AG08396 (cell line): ENCODE data around the gene MINK1.
"Not testable (repeated sequence)": the region's sequence is repeated elsewhere in the genome, so short reads cannot be mapped to it uniquely, and the experiment has no call there.

ENCODE experiments used
- DNase-seq: peaks from one replicate; pipeline ENCODE4 v3.0.0; 2012; ENCODE audit warnings: low spot score, mixed read lengths

Gene MINK1

DNA sequence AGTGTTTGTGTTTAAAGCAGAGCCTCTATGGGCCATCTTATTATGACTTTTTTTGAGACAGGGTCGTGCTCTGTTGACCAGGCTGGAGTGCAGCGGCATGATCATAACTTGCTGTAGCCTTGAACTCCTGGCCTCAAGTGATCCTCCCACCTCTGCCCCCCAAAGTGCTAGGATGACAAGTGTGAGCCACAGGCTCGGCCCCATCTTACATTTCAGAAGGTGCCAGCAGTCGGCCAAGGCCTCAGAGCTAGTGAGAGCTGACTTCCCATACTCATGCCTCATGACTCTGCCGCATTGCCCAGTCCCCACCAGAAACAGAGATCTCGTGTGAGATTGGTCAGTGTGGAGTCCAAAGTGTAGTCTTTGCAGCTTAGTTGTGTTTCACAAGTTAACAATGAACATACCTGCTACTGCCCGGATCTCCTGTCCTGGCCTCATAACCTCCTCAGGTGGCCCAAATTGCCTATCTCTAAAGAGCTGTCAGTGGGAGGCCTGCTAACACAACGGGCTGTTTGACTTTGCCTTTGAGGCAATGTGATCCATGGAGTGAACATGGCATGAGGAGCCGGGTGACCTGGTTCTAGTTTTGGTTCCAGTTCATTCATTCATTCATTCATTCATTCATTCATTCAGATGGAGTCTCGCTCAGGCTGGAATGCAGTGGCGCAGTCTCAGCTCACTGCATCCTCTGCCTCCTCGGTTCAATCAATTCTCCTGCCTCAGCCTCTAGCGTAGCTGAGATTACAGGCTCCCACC is 13.7 kb downstream of the MINK1 start:
- DNase-seq, result no peak

DNA sequence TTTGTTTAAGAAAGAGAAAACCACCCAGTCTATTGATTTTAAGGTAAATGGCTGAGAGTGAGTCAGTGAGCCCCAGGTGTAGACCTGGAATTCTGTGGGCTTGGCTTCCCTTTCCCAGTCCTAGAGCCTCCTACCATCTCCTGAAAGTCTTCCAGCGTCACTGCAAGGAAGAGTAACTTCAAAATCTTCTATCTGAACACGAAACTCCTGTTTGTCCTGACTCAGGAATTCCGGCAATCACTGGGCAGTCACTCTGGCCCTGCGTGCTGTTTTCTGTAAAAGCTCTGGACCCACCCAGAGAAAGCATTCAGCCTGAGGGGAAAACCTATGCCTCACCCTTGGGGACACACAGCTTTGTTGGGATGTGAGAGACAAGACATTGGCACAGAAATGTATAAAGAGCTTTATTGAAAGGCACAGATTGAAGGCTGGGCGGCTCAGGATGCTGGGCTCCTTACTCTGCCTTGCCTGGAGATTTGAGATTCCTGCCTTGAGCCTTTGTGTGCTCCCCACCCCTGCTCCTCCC is 15.9 kb downstream of the MINK1 start:
- no peak for DNase-seq

DNA sequence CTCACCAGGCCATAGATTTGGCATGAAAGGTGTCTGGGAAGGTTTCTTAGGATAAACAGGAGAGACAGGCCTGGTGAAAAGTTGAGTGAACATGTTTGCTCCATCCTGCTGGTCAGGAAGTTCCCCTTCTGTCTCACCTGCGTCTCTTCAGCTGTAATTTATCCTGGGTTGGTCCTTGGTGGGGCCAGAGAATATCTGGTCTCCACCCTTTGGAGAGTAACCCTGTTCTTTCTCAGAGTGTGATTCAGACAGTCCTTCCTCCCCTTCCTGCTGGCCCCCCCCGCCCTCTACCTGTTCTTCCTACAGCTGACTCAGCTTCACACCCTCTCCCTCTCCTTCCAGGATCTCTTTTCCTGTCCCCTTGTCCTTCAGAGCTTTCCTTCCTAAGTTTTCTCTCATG is 17.1 kb downstream of the MINK1 start:
- no peak for DNase-seq

GRCh38 chr17:4851084-4851483 is 17.9 kb downstream of the MINK1 start:
- DNase-seq, result no peak

DNA sequence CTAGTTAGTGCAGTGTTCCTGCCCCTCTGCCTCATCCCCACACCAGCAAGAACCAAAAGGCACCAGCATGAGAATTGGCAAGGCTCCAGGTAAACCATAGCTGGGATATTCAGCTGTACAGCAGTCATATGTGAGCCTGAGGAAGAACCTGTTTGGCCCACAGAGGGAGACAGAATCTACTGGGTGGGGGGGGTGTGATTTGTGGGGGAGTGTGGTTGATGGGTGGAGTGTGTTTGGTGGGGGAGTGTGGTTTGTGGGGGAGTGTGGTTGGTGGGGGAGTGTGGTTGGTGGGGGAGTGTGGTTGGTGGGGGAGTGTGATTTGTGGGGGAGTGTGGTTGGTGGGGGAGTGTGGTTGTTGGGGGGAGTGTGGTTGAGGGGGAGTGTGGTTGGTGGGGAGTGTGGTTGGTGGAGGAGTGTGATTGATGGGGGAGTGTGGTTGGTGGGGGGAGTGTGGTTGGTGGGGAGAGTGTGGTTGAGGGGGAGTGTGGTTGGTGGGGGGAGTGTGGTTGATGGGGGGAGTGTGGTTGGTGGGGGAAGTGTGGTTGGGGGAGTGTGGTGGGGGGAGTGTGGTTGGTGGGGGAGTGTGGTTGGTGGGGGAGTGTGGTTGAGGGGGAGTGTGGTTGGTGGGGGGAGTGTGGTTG is 19.5 kb downstream of the MINK1 start:
- peak; percentile 74 for DNase-seq

DNA sequence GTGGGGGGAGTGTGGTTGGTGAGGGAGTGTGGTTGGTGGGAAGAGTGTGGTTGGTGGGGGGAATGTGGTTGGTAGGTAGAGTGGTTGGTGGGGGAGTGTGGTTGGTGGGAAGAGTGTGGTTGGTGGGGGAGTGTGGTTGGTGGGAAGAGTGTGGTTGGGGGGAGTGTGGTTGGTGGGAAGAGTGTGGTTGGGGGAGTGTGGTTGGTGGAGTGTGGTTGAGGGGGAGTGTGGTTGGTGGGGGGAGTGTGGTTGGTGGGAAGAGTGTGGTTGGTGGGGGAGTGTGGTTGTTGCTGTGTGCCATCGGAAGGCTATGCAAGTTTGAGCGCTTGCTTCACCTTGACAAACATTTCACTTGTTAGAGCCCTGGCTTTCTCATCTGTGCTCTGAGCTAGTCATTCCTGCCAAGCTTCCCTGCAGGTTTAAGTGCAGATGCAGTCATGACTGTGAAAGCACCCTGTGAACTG is 20.1 kb downstream of the MINK1 start:
- no peak for DNase-seq

DNA sequence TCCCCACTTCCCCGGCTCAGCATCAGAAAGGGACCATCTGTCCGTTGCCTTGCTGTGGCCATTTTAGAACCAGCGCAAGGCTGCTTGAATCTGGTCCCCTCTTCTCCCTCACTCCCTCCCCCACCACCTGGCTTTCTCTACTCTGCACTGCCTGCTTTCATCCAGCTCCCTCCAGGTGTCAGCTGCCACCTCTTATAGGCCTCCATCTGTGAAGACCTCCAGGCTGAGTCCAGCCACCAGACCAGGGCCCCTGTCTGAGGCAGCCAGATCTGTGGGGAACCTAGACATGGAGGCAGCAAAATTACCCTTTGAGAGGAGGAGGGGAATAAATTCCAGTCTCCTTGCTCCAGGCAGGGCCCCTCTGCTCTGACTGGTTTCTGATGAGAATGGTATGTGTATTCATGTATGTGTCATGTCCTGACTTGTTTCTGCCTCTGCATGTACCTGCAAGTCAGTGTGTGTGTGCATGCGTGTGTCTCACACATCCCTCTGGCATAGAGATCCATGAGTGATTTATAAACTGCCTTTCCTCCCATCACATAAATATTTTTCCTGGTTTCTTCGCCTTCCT is 21.1 kb downstream of the MINK1 start:
- peak; percentile 47 for DNase-seq

DNA sequence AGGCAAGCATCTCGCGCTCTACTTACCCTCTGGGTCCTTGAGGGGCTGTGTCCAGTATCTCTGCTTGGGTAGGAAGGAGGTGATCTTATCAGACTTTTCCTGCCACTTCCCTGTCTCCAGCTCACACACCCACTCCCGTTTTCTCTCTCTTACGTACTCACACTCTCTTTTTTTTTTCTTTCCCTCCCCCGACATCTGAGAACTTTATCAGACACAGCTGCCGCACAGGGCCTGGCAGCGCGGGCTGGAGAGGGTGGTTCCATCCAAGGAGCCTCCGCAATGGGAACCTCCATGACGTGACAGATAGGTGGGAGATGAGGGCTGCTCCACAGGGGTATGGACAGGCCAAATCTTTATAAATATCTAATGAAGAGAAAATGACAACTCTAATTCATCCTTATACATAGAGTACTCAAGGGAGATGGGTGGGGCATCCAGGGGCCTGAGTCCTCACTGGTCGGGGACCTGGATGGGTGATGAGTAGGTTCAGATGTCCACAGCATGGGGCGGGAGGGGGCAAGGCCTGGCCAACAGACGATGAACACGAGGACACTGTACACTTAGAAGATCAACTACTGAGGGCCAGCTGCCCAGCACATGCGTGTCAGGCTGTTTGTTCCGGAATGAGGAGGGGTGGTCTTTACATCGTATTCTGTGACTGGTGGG is 23.3 kb downstream of the MINK1 start:
- DNase-seq, result no peak

GRCh38 chr17:4856937-4857314 is 23.8 kb downstream of the MINK1 start:
- no peak for DNase-seq

DNA sequence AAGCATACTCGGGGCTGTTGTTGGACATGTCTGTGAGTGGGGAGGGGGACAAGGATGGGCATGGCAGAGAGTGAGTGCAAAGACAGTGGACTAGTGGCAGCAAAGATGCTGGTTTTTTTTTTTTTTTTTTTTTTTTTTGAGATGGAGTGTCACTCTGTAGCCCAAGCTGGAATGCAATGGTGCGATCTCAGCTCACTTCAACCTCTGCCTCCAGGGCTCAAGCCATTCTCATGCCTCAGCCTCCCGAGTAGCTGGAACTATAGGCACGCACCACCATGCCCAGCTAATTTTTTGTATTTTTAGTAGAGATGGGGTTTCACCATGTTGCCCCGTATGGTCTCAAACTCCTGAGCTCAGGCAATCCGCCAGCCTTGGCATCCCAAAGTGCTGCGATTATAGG is 24.2 kb downstream of the MINK1 start:
- DNase-seq, result not testable (repeated sequence)

DNA sequence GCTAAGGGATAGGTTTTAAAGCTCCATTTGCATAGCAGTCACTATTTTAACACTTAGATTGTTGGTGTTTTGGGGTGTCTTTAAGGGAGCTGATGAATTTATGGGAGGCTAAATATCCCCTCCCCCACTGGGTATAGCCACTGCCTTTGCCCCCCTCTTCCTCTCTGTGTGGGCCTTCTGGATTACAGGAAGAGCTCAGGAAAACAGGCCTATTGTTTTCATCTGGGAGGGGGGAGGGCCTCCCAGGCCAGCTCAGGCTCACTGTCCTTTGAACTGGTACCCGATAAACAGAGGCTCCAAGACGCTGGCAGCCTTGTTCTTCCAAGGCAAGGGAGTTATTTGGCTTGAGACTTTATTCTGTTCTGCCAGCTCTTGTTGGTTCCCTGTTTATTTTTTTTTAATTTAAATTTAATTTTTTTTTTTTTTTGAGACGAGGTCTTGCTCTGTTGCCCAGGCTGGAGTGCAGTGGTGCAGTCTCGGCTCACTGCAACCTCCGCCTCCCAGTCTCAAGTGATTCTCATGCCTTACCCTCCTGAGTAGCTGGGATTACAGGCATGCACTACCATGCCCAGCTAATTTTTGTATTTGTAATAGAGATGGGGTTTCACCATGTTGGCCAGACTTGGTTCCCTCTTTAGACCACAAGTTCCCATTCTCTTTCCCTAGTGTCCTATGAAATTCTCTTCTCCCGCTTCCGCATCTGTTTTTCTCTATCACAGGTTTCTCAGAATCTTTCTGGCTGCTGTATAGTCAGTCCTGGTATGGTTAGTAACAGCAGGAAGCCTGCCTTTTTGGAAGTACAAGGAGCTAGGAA is 25.1 kb downstream of the MINK1 start:
- peak; percentile 25 for DNase-seq

DNA sequence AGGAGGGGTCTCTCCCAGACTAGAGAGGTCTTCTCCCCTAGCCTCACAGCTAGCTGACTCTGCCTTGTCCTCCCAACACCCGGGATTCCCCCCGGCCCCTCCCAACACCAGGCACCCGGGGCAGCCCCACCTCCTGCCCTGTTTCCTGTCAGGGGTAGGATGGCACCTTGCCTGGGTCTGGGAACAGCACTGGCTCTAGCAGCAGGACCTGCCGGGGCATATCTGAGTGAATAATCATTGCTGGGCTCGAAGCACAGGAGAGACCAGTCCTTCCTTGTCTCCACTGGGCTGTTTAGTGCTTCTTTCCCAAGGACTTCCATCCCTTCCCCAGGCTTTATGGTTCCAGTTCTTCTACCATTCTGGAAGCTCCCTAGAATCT is 25.7 kb downstream of the MINK1 start:
- DNase-seq, result peak; percentile 47

DNA sequence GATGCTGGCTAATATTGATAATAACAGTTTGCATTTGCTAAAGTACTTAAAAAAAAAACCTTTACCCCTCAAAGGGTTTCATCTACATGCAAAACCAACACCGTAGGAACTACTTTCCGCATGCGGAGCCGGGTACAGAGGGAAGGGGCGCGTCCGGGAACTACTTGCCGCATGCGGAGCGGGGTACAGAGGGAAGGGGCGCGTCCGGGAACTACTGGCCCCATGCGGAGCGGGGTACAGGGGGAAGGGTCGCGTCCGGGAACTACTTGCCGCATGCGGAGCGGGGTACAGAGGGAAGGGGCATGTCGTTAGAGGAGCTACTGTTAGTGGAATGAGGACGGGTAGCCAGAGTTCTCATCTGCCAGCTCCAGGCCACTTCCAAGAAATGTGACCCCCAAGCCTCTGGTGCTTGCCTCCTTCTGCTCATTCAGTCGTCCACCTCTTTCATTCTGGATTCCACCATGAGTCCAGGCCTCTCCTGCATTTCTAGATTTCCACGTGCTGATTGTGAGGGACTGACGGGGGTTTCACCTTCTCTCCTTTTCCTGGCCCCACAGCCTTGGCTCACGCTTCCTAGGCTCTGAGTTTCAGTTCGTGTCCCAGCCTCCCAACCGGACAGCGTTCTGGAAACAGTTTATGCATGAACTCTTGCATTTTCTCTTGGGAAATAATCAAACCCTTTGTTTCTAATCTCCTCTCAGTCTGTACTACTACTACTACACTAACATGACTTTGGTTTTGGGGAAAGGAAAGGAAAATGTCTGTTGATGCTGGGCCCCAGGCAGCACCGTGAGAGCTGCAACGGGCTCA is 26.9 kb downstream of the MINK1 start:
- DNase-seq, result no peak

- DNase-seq, result no peak
These were observed 27.5 kb downstream of the MINK1 start for GRCh38 chr17:4860651-4861050.

DNA sequence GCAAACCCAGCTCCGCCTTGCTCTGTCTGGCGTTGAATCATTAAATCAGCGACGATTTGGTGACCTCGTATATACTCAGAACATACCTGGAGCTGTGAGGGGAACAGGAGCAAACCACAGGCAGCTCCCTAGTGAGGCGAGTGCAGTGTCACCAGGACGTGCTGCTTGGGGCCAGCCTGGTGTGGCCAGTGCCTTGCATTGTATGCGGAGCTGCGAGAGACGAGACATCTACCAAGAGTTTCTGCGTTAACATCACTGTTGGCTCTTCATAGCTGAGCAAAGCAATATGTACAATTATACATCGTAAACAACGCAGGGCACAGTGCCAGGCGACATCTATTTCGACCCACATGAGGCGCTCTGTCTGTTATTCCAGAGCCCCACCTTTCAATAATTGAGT is 27.9 kb downstream of the MINK1 start:
- no peak for DNase-seq

DNA sequence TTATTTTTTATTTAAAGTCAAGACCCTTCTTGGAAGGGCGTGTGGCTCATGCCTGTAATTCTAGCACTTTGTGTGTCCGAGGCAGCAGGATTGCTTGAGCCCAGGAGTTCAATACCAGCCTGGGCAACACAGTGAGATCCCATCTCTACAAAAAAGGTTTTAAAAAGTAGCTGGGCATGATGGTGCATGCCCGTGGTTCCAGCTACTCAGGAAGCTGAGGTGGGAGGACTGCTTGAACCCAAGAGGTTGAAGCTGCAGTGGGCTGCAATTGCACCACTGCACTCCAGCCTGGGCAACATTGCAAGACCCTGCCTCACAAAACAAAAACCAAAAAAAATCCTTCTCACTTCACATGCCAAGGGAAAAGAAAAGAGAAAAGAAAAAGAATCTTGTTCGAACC is 29.6 kb downstream of the MINK1 start:
- no peak for DNase-seq

- DNase-seq, result no peak
These were observed 30.2 kb downstream of the MINK1 start for GRCh38 chr17:4863321-4863720.

DNA sequence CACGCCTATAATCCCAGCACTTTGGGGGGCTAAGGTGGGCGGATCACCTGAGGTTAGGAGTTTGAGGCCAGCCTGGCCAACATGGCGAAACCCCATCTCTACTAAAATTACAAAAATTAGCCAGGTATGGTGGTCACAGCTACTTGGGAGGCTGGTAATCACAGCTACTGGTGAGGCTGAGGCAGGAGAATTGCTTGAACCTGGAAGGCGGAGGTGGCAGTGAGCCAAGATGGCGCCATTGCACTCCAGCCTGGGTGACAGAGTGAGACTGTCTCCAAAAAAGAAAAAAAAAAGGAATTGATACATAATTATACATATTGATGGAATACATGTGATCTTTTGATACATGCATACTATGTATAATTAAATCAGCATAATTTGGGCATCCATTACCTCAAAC is 34.4 kb downstream of the MINK1 start:
- not testable (repeated sequence) for DNase-seq

- DNase-seq, result not testable (repeated sequence)
These were observed 36.2 kb downstream of the MINK1 start for GRCh38 chr17:4869058-4869998.

DNA sequence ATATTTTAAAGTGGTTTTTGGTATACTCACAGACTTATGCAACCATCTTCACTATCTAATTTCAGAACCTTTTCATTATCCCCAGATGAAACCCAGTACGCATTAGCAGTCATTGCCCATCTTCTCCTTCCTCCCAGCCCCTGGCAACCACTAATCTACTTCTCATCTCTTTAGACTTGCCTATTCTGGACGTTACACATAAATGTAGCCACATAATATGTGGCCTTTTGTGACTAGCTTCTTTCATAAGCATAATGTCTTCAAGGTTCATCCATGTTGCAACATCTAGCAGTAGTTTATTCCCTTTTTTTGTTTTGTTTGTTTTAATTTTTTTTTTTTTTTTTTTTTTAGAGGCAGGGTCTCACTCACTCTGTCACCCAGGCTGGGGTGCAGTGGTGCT is 37.7 kb downstream of the MINK1 start:
- no peak for DNase-seq
